Progenitor cell of endocrine pancreas (in vitro differentiated cells): ENCODE measurements around the gene PLEKHA6. TPM values are rescaled to one million over a fixed set of nuclear protein-coding genes. Genes with fewer than 3 reads are reported as not detected.

Source experiments
- DNase-seq: peaks from one replicate; pipeline ENCODE4 v3.0.0; 2021; ENCODE audit warnings: low spot score; ENCODE audit not compliant: unreplicated experiment
- H3K27ac Mint-ChIP-seq: 2 replicates; pipeline ENCODE4 v1.8.0; 2021; ENCODE audit warnings: mild to moderate bottlenecking, moderate library complexity, mixed read lengths
- H3K27me3 Mint-ChIP-seq: 2 replicates; pipeline ENCODE4 v1.8.0; 2021; ENCODE audit warnings: mixed read lengths
- H3K36me3 Mint-ChIP-seq: 2 replicates; pipeline ENCODE4 v1.8.0; 2022; ENCODE audit warnings: mixed read lengths; ENCODE audit not compliant: insufficient read depth
- H3K4me1 Mint-ChIP-seq: 2 replicates; pipeline ENCODE4 v1.8.0; 2021; ENCODE audit warnings: low read depth, mixed read lengths
- H3K4me3 Mint-ChIP-seq: 2 replicates; pipeline ENCODE4 v1.8.0; 2021; ENCODE audit warnings: low read depth, mild to moderate bottlenecking, moderate library complexity, mixed read lengths
- H3K9me3 Mint-ChIP-seq: 2 replicates; pipeline ENCODE4 v1.8.0; 2021; ENCODE audit warnings: low read depth, mixed read lengths
- CTCF ChIP-seq: fragments of 200-600 bp; sonication (generic); IDR thresholded peaks from one replicate; pipeline ENCODE4 v1.5.0; 2021; ENCODE audit warnings: antibody characterized with exemption, mild to moderate bottlenecking; ENCODE audit not compliant: unreplicated experiment
- total RNA-seq: library from RNA; stranded (reverse); gene quantifications from 2 replicates; pipeline ENCODE4 v1.2.1, GENCODE V29; 2021

The PLEKHA6 gene
- total RNA-seq, 1 donor from 2014 or later = 66.9 TPM

- Mint-ChIP-seq H3K27ac (no peak overlapping the region), H3K27me3 (peaks cover 59% of the 10 kb centered on the region), H3K4me1 (no peaks in the 10 kb centered on the region), H3K9me3 (no peaks in the 10 kb centered on the region), H3K4me3 (no peak overlapping the region), H3K36me3 (no peaks in the 10 kb centered on the region)
- no peak for DNase-seq
- no peak for TF ChIP-seq CTCF
Observed at GRCh38 chr1:204197068-204197467, 162.7 kb downstream of the PLEKHA6 start.

- Mint-ChIP-seq H3K27me3 (peaks cover 64% of the 10 kb centered on the region), H3K27ac (peak within 1 kb of the TSS; percentile 8), H3K9me3 (no peaks in the 10 kb centered on the region), H3K36me3 (no peaks in the 10 kb centered on the region), H3K4me1 (no peaks in the 10 kb centered on the region), H3K4me3 (no peak within 1 kb of the TSS)
- TF ChIP-seq CTCF = no peak
- no peak for DNase-seq
Observed at GRCh38 chr1:204196068-204196795, 163.5 kb downstream of the PLEKHA6 start, which contains the start of gene KISS1. TSS of gene KISS1 (minus strand) at chr1:204196491. CDS start at chr1:204192876, 3,615 bp downstream.

- TF ChIP-seq CTCF = no peak
- Mint-ChIP-seq H3K4me3 (no peak overlapping the region), H3K9me3 (no peaks in the 10 kb centered on the region), H3K36me3 (no peaks in the 10 kb centered on the region), H3K27me3 (peaks cover 71% of the 10 kb centered on the region), H3K4me1 (peaks cover 6% of the 10 kb centered on the region), H3K27ac (no peak overlapping the region)
- DNase-seq = no peak
Observed at GRCh38 chr1:204194771-204195170, 165.0 kb downstream of the PLEKHA6 start.

GRCh38 chr1:204194080-204194479 is 165.6 kb downstream of the PLEKHA6 start:
- Mint-ChIP-seq H3K27ac (no peak overlapping the region), H3K9me3 (no peaks in the 10 kb centered on the region), H3K27me3 (peaks cover 74% of the 10 kb centered on the region), H3K4me1 (peaks cover 6% of the 10 kb centered on the region), H3K4me3 (no peak overlapping the region), H3K36me3 (no peaks in the 10 kb centered on the region)
- DNase-seq = no peak
- no peak for TF ChIP-seq CTCF

- Mint-ChIP-seq H3K4me3 (no peak overlapping the region), H3K27ac (no peak overlapping the region), H3K27me3 (peaks cover 78% of the 10 kb centered on the region), H3K9me3 (no peaks in the 10 kb centered on the region), H3K36me3 (no peaks in the 10 kb centered on the region), H3K4me1 (peaks cover 6% of the 10 kb centered on the region)
- DNase-seq = no peak
- no peak for TF ChIP-seq CTCF
Observed at GRCh38 chr1:204192589-204193352, 167.0 kb downstream of the PLEKHA6 start.
